ENCODE measurements around the gene RGS17.

DNA sequence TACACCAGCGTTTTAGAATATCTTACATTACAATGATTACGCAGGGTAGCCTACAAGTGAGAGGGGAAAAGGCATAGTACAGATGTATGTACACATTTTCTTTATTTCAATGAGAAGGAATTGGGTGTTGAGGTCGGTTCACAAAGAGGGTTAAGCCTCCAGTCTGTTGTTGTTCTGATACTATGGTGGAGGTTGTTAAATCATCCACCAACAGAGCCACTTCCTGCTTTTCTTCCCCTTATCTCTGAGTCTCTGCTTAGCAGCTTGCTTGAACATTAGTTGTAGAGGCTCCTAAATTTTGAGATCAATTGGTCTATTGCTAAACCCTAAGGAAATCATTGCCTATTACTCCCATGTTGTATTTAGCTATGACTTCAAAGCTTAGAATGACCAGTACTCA is 7.3 kb downstream of the RGS17 start:
- TF ChIP-seq JUND (IDR thresholded peaks at IDR 0.05; ENCODE audit: low read depth, low read length), result no peak
- no peak for TF ChIP-seq NFIC (IDR thresholded peaks at IDR 0.05; ENCODE audit: low read depth, low read length)
- no peak for TF ChIP-seq YY1 (IDR thresholded peaks at IDR 0.05; ENCODE audit: low read depth, low read length)
